K562 (cell line): ENCODE measurements around the gene PKHD1. TPM values are rescaled to one million over a fixed set of nuclear protein-coding genes. Genes with fewer than 3 reads are reported as not detected.

Experiments used
- ATAC-seq: fragments of 200-7000 bp; cut with Tn5 transposase; 3 replicates; pipeline ENCODE4 v1.9.1; 2020; ENCODE audit warnings: moderate library complexity
- BruUV-seq: library from RNA; stranded (reverse); fragments of 400-500 nt; replicated peaks from 2 replicates; lab custom pipeline; 2021; lab: Mats Ljungman, UMichigan
- CTCF ChIA-PET: fragments of 300-600 bp; formaldehyde crosslinking; extraction: SDS; loops from one replicate; lab custom pipeline; 2021; ENCODE audit warnings: low intra/inter-chr PET ratio; lab: Yijun Ruan, JAX
- POLR2A ChIA-PET: fragments of 300-600, 350-650 bp; sonication (Branson Sonifier 250); formaldehyde crosslinking; extraction: SDS; loops from one replicate; lab custom pipeline; 2021; ENCODE audit warnings: antibody characterized with exemption, inconsistent platforms; lab: Yijun Ruan, JAX
- DNase-seq, 4 experiments: peaks; one replicate each; pipeline versions ENCODE4 v3.0.0 to v3.0.0-alpha.2; 2011 to 2018; ENCODE audit warnings: low spot score in 3 of 4, mixed read lengths in 3 of 4; ENCODE audit errors: extremely low read depth in 1 of 4
- FAIRE-seq: peaks from 2 replicates; lab custom pipeline; 2011; peaks lifted over from hg19 to GRCh38; lab: Jason Lieb, UNC
- H2AFZ ChIP-seq: 2 replicates; pipeline ENCODE4 v1.6.0; 2011; ENCODE audit warnings: low read depth, low read length, control low read depth, inconsistent platforms
- H3K27ac ChIP-seq: fragments of 200-600 bp; 3 replicates; pipeline ENCODE4 v1.8.0; 2011; ENCODE audit warnings: low read depth, mild to moderate bottlenecking, control low read depth, inconsistent platforms, low read length, moderate library complexity, mixed read lengths; ENCODE audit errors: extremely low read depth
- H3K27me3 ChIP-seq, 2 experiments: fragments of 300-600 bp in 1 of 2; 2 replicates in 1 of 2; 3 replicates in 1 of 2; pipeline versions ENCODE4 v1.6.0 to v1.8.0; 2011; ENCODE audit warnings: inconsistent platforms in 2 of 2, low read length in 2 of 2, mild to moderate bottlenecking in 1 of 2, mixed read lengths in 1 of 2, moderate library complexity in 1 of 2; ENCODE audit not compliant: control insufficient read depth in 2 of 2, insufficient read depth in 2 of 2
- H3K36me3 ChIP-seq: fragments of 300-600 bp; 3 replicates; pipeline ENCODE4 v1.8.0; 2011; ENCODE audit warnings: mild to moderate bottlenecking, low read length, inconsistent platforms; ENCODE audit not compliant: control insufficient read depth, insufficient read depth
- H3K4me1 ChIP-seq, 2 experiments: fragments of 200-600 bp in 1 of 2; replicated peaks in 1 of 2; 2 replicates in 1 of 2; 3 replicates in 1 of 2; pipeline versions ENCODE4 v1.5.1 to v1.8.0; 2011; ENCODE audit warnings: inconsistent platforms in 2 of 2, low read length in 2 of 2, mild to moderate bottlenecking in 1 of 2, mixed read lengths in 1 of 2, moderate library complexity in 1 of 2; ENCODE audit not compliant: control insufficient read depth in 2 of 2, insufficient read depth in 2 of 2
- H3K4me2 ChIP-seq: 2 replicates; pipeline ENCODE4 v1.6.1; 2011; ENCODE audit warnings: low read length, control low read depth, inconsistent platforms, mixed read lengths; ENCODE audit not compliant: insufficient read depth
- H3K4me3 ChIP-seq: fragments of 200-600 bp; sonication (generic), shearing (Covaris generic); 2 replicates; pipeline ENCODE4 v1.5.1; 2016; ENCODE audit warnings: control low read depth, inconsistent platforms
- H3K79me2 ChIP-seq: fragments of 200-600 bp; 3 replicates; pipeline ENCODE4 v1.8.0; 2011; ENCODE audit warnings: low read length, inconsistent platforms; ENCODE audit not compliant: control insufficient read depth, insufficient read depth
- H3K9ac ChIP-seq, 2 experiments: 2 replicates each; pipeline versions ENCODE4 v1.6.0 to v1.6.1; 2011; ENCODE audit warnings: low read depth in 2 of 2, low read length in 2 of 2, control low read depth in 1 of 2, inconsistent platforms in 1 of 2, mild to moderate bottlenecking in 1 of 2, mixed read lengths in 1 of 2; ENCODE audit not compliant: insufficient read depth in 1 of 2
- H3K9me1 ChIP-seq: one replicate; pipeline ENCODE4 v1.6.0; 2011; ENCODE audit warnings: inconsistent platforms, mild to moderate bottlenecking, low read length, moderate library complexity; ENCODE audit not compliant: control insufficient read depth, insufficient read depth
- H3K9me3 ChIP-seq: replicated peaks from 2 replicates; pipeline ENCODE4 v1.5.1; 2011; ENCODE audit warnings: low read depth, low read length, inconsistent platforms; ENCODE audit not compliant: control insufficient read depth, insufficient read depth
- H4K20me1 ChIP-seq: replicated peaks from 2 replicates; pipeline ENCODE4 v1.6.1; 2011; ENCODE audit warnings: low read length, inconsistent platforms, mixed read lengths; ENCODE audit not compliant: control insufficient read depth, insufficient read depth
- CBX1 ChIP-seq: sonication (generic); IDR thresholded peaks from 2 replicates; pipeline ENCODE4 v1.6.1; 2016; ENCODE audit warnings: antibody characterized with exemption, low read depth, mild to moderate bottlenecking
- ELF1 ChIP-seq: fragments of 200-800 bp; sonication (Bioruptor generic); IDR thresholded peaks from 2 replicates; pipeline ENCODE4 v1.6.1; 2016; ENCODE audit warnings: missing genetic modification characterization, missing compliant biosample characterization
- ETV5 ChIP-seq: sonication (generic); formaldehyde crosslinking; IDR thresholded peaks from 2 replicates; pipeline ENCODE4 v1.4.0; 2020; ENCODE audit warnings: low read depth, mild to moderate bottlenecking, missing genetic modification reagents
- FOSL1 ChIP-seq: fragments of 200-800 bp; sonication (Bioruptor generic); conservative IDR thresholded peaks from 2 replicates; pipeline ENCODE4 v1.6.1; 2016; ENCODE audit warnings: missing genetic modification characterization, missing compliant biosample characterization
- ILF3 ChIP-seq: fragments of 450-650 bp; IDR thresholded peaks from 2 replicates; pipeline ENCODE4 v1.6.1; 2018; ENCODE audit warnings: antibody characterized with exemption, mild to moderate bottlenecking, moderate library complexity, borderline replicate concordance
- RBM22 ChIP-seq: fragments of 200-400 bp; formaldehyde crosslinking; IDR thresholded peaks from 2 replicates; pipeline ENCODE4 v1.6.1; 2018; ENCODE audit warnings: low read length, low read depth; ENCODE audit not compliant: poor library complexity, severe bottlenecking
- SRF ChIP-seq, 2 experiments: fragments of 250-450, 450-650 bp in 1 of 2; sonication (Bioruptor Pico) in 1 of 2; sonication (generic) in 1 of 2; formaldehyde crosslinking; IDR thresholded peaks; 2 replicates each; pipeline versions ENCODE4 v1.5.0 to v1.5.1; 2020 to 2022; ENCODE audit warnings: mild to moderate bottlenecking in 1 of 2, missing genetic modification reagents in 1 of 2
- ZNF316 ChIP-seq: fragments of 450-650 bp; IDR thresholded peaks from 2 replicates; pipeline ENCODE4 v1.6.1; 2016
- ZNF324 ChIP-seq: fragments of 250-450 bp; sonication (Bioruptor Pico); IDR thresholded peaks from 2 replicates; pipeline ENCODE4 v1.4.0; 2020; ENCODE audit warnings: mild to moderate bottlenecking
- ZNF830 ChIP-seq: fragments of 250-450 bp; sonication (Bioruptor Pico); IDR thresholded peaks from 2 replicates; pipeline ENCODE4 v1.5.0; 2021; ENCODE audit warnings: mild to moderate bottlenecking
- WGBS: fragments of 100-300 bp; shearing (Covaris generic); methylation state at CpG from one replicate; pipeline ENCODE4 v1.1.6; 2016; ENCODE audit warnings: low coverage, mixed read lengths; ENCODE audit not compliant: insufficient coverage; ENCODE audit errors: missing lambda C conversion rate; 5-methylcytosine and 5-hydroxymethylcytosine counted together
- in situ Hi-C: fragments of 300-500 bp; cut with MboI; formaldehyde crosslinking; loops from 4 replicates; pipeline ENCODE4 v1.15.0; 2018; ENCODE audit warnings: inconsistent platforms, mixed read lengths
- intact Hi-C: fragments of 100-400 bp; cut with micrococcal nuclease; formaldehyde crosslinking; loops from 2 replicates; pipeline ENCODE4 v1.14.2; 2022
- polyA plus RNA-seq, 8 experiments: library from polyadenylated mRNA; depleted of rRNA in 4 of 8; stranded (reverse) in 5 of 8; unstranded in 3 of 8; fragments of >200 nt; fragmentation: Nextera tagmentation in 2 of 8; fragmentation: Illumina TruSeq in 1 of 8; extraction: Ambion mirVana in 2 of 8; extraction: Trizol in 1 of 8; gene quantifications; 2 replicates each; pipeline versions ENCODE4 v1.2.1 to v1.2.3, GENCODE V29; 2011 to 2014; ENCODE audit warnings: inconsistent platforms in 1 of 8, missing spikeins in 1 of 8
- total RNA-seq, 7 experiments: library from RNA; depleted of rRNA in 6 of 7; stranded (reverse); fragments of >200 nt in 6 of 7; fragmentation: Illumina TruSeq in 2 of 7; extraction: Trizol in 2 of 7; gene quantifications; 2 replicates each; pipeline versions ENCODE4 v1.2.1 to v1.2.3, GENCODE V29; 2011 to 2021; ENCODE audit warnings: low replicate concordance in 1 of 7
- TF ChIP-seq, protein P1 (sequence below): fragments of 200-800 bp; sonication (Bioruptor generic); IDR thresholded peaks from 2 replicates; pipeline ENCODE4 v1.6.1; 2017; ENCODE audit warnings: missing genetic modification characterization, missing compliant biosample characterization
- TF ChIP-seq, protein P2 (sequence below): sonication (generic); formaldehyde crosslinking; IDR thresholded peaks from 2 replicates; pipeline ENCODE4 v1.8.0; 2023; ENCODE audit warnings: mild to moderate bottlenecking, missing genetic modification reagents
- TF ChIP-seq, protein P3 (sequence below): fragments of 250-450 bp; sonication (Bioruptor Pico); IDR thresholded peaks from 2 replicates; pipeline ENCODE4 v1.8.0; 2021; ENCODE audit warnings: mild to moderate bottlenecking, moderate library complexity
- TF ChIP-seq, protein P4 (sequence below): fragments of 250-450 bp; sonication (Bioruptor Pico); IDR thresholded peaks from 2 replicates; pipeline ENCODE4 v1.8.0; 2021; ENCODE audit warnings: borderline replicate concordance, mild to moderate bottlenecking, moderate library complexity; ENCODE audit not compliant: poor library complexity, severe bottlenecking
- TF ChIP-seq, protein P5 (sequence below): conservative IDR thresholded peaks from 2 replicates; pipeline ENCODE4 v1.6.1; 2011; ENCODE audit warnings: low read depth, mild to moderate bottlenecking, low read length; ENCODE audit not compliant: control insufficient read depth

The PKHD1 gene
- total and polyA plus RNA-seq, 9 of the 15 experiments (the other 6 are each of a cell fraction or from before 2014, with no cell fraction given), result 0.01 to 0.04 (median 0.01) TPM; not detected in 6

DNA sequence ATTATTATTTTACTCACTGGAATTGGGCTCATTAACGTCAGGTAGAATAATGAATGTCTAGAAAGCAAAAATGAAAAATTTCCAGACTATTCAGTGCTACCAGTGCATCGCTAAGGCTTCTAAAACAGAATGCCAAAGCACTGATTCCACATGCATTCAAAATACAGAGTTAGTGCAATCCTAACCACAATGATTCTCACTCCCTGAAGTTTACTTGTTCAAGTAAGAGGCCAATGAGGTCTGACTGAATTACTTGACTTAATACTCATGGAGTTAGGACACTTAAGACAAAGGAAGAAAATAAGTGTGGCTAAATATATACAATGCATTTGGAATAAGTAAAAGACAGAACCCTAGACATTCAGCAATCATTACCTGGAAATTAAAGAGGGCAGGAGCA is 220.5 kb downstream of the PKHD1 start:
- Histone ChIP-seq H3K4me1 (no peaks in the 10 kb centered on the region), H3K9ac (no peak overlapping the region), H3K4me2 (no peak overlapping the region), H3K27me3 (no peaks in the 10 kb centered on the region; a peak in 1 of 5 replicates), H3K36me3 (no peaks in the 10 kb centered on the region), H3K27ac (no peak overlapping the region), H4K20me1 (no peaks in the 10 kb centered on the region), H3K4me3 (no peak overlapping the region), H3K79me2 (no peaks in the 10 kb centered on the region), H2AFZ (no peak overlapping the region), H3K9me3 (no peaks in the 10 kb centered on the region), H3K9me1 (no peaks in the 10 kb centered on the region)
- no peak for DNase-seq
- 0% methylated on average over 2 of the region's 2 CpGs for WGBS
- in situ Hi-C loops, result no loop called here
- no peak for FAIRE-seq
- ChIA-PET CTCF (no interaction called here), POLR2A (no interaction called here)
- no TSS peak for BruUV-seq
- intact Hi-C loops, result no loop called here
- no peak for ATAC-seq
- no peak for TF ChIP-seq ILF3
- TF ChIP-seq ELF1, result no peak
- TF ChIP-seq ZNF316, result no peak
- TF ChIP-seq CBX1, result no peak
- TF ChIP-seq ZNF830 (CRISPR knock-in tag), result no peak
- TF ChIP-seq FOSL1 (tag), result no peak
- TF ChIP-seq, protein P1, sequence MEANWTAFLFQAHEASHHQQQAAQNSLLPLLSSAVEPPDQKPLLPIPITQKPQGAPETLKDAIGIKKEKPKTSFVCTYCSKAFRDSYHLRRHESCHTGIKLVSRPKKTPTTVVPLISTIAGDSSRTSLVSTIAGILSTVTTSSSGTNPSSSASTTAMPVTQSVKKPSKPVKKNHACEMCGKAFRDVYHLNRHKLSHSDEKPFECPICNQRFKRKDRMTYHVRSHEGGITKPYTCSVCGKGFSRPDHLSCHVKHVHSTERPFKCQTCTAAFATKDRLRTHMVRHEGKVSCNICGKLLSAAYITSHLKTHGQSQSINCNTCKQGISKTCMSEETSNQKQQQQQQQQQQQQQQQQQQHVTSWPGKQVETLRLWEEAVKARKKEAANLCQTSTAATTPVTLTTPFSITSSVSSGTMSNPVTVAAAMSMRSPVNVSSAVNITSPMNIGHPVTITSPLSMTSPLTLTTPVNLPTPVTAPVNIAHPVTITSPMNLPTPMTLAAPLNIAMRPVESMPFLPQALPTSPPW (CRISPR knock-in tag), result no peak
- no peak for TF ChIP-seq ZNF324 (CRISPR knock-in tag)
- TF ChIP-seq SRF (CRISPR knock-in tag; IDR thresholded peaks at IDR 0.05), result no peak
- TF ChIP-seq, protein P2, sequence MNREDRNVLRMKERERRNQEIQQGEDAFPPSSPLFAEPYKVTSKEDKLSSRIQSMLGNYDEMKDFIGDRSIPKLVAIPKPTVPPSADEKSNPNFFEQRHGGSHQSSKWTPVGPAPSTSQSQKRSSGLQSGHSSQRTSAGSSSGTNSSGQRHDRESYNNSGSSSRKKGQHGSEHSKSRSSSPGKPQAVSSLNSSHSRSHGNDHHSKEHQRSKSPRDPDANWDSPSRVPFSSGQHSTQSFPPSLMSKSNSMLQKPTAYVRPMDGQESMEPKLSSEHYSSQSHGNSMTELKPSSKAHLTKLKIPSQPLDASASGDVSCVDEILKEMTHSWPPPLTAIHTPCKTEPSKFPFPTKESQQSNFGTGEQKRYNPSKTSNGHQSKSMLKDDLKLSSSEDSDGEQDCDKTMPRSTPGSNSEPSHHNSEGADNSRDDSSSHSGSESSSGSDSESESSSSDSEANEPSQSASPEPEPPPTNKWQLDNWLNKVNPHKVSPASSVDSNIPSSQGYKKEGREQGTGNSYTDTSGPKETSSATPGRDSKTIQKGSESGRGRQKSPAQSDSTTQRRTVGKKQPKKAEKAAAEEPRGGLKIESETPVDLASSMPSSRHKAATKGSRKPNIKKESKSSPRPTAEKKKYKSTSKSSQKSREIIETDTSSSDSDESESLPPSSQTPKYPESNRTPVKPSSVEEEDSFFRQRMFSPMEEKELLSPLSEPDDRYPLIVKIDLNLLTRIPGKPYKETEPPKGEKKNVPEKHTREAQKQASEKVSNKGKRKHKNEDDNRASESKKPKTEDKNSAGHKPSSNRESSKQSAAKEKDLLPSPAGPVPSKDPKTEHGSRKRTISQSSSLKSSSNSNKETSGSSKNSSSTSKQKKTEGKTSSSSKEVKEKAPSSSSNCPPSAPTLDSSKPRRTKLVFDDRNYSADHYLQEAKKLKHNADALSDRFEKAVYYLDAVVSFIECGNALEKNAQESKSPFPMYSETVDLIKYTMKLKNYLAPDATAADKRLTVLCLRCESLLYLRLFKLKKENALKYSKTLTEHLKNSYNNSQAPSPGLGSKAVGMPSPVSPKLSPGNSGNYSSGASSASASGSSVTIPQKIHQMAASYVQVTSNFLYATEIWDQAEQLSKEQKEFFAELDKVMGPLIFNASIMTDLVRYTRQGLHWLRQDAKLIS (CRISPR knock-in tag), result no peak
- TF ChIP-seq, protein P3, sequence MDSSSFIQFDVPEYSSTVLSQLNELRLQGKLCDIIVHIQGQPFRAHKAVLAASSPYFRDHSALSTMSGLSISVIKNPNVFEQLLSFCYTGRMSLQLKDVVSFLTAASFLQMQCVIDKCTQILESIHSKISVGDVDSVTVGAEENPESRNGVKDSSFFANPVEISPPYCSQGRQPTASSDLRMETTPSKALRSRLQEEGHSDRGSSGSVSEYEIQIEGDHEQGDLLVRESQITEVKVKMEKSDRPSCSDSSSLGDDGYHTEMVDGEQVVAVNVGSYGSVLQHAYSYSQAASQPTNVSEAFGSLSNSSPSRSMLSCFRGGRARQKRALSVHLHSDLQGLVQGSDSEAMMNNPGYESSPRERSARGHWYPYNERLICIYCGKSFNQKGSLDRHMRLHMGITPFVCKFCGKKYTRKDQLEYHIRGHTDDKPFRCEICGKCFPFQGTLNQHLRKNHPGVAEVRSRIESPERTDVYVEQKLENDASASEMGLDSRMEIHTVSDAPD, result no peak
- TF ChIP-seq, protein P4, sequence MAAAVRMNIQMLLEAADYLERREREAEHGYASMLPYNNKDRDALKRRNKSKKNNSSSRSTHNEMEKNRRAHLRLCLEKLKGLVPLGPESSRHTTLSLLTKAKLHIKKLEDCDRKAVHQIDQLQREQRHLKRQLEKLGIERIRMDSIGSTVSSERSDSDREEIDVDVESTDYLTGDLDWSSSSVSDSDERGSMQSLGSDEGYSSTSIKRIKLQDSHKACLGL, result no peak
- no peak for TF ChIP-seq RBM22
- TF ChIP-seq ETV5 (CRISPR knock-in tag), result no peak
- TF ChIP-seq, protein P5, sequence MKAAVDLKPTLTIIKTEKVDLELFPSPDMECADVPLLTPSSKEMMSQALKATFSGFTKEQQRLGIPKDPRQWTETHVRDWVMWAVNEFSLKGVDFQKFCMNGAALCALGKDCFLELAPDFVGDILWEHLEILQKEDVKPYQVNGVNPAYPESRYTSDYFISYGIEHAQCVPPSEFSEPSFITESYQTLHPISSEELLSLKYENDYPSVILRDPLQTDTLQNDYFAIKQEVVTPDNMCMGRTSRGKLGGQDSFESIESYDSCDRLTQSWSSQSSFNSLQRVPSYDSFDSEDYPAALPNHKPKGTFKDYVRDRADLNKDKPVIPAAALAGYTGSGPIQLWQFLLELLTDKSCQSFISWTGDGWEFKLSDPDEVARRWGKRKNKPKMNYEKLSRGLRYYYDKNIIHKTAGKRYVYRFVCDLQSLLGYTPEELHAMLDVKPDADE, result no peak
